WTC11 (cell line): ENCODE data around the gene ADD2.

Source experiments
- ETV6 ChIP-seq: sonication (generic); formaldehyde crosslinking; IDR thresholded peaks from 2 replicates; pipeline ENCODE4 v1.8.1; 2022; ENCODE audit warnings: mild to moderate bottlenecking, missing genetic modification reagents
- FOXK1 ChIP-seq: sonication (generic); formaldehyde crosslinking; IDR thresholded peaks from 2 replicates; pipeline ENCODE4 v1.8.0; 2022; ENCODE audit warnings: mild to moderate bottlenecking, moderate library complexity, missing genetic modification reagents
- JAZF1 ChIP-seq: fragments of 250-450 bp; sonication (Bioruptor Pico); IDR thresholded peaks from 2 replicates; pipeline ENCODE4 v1.9.0; 2021; ENCODE audit warnings: moderate library complexity, mild to moderate bottlenecking, inconsistent platforms
- NR3C1 ChIP-seq: sonication (generic); formaldehyde crosslinking; conservative IDR thresholded peaks from 2 replicates; pipeline ENCODE4 v1.8.1; 2023; ENCODE audit warnings: low read depth, mild to moderate bottlenecking, missing genetic modification reagents
- TCF7 ChIP-seq: sonication (generic); formaldehyde crosslinking; IDR thresholded peaks from 2 replicates; pipeline ENCODE4 v1.8.0; 2022; ENCODE audit warnings: mild to moderate bottlenecking, low read depth, missing genetic modification reagents, moderate library complexity
- TEAD4 ChIP-seq: sonication (generic); formaldehyde crosslinking; IDR thresholded peaks from 2 replicates; pipeline ENCODE4 v1.8.0; 2022; ENCODE audit warnings: mild to moderate bottlenecking, missing genetic modification reagents
- TP53 ChIP-seq: sonication (generic); formaldehyde crosslinking; IDR thresholded peaks from 2 replicates; pipeline ENCODE4 v1.8.1; 2023; ENCODE audit warnings: mild to moderate bottlenecking, missing genetic modification reagents
- ZNF317 ChIP-seq: sonication (generic); formaldehyde crosslinking; IDR thresholded peaks from 2 replicates; pipeline ENCODE4 v1.8.1; 2023; ENCODE audit warnings: low read depth, mild to moderate bottlenecking, moderate library complexity, missing genetic modification reagents, borderline replicate concordance
- TF ChIP-seq, protein P1 (sequence below): sonication (generic); formaldehyde crosslinking; conservative IDR thresholded peaks from 2 replicates; pipeline ENCODE4 v1.8.1; 2023; ENCODE audit warnings: mild to moderate bottlenecking, low read depth, missing genetic modification reagents, moderate library complexity
- TF ChIP-seq, protein P2 (sequence below): sonication (generic); formaldehyde crosslinking; IDR thresholded peaks from 2 replicates; pipeline ENCODE4 v1.8.0; 2022; ENCODE audit warnings: mild to moderate bottlenecking, missing genetic modification reagents
- TF ChIP-seq, protein P3 (sequence below): fragments of 200-600 bp; IDR thresholded peaks from 2 replicates; pipeline ENCODE4 v1.8.0; 2022; ENCODE audit warnings: antibody characterized with exemption
- TF ChIP-seq, protein P4 (sequence below): fragments of 250-450 bp; sonication (Bioruptor Pico); IDR thresholded peaks from 2 replicates; pipeline ENCODE4 v1.9.0; 2021; ENCODE audit warnings: mild to moderate bottlenecking, borderline replicate concordance
- TF ChIP-seq, protein P5 (sequence below): sonication (generic); formaldehyde crosslinking; IDR thresholded peaks from 2 replicates; pipeline ENCODE4 v1.8.1; 2022; ENCODE audit warnings: mild to moderate bottlenecking, missing genetic modification reagents, moderate library complexity, borderline replicate concordance

DNA sequence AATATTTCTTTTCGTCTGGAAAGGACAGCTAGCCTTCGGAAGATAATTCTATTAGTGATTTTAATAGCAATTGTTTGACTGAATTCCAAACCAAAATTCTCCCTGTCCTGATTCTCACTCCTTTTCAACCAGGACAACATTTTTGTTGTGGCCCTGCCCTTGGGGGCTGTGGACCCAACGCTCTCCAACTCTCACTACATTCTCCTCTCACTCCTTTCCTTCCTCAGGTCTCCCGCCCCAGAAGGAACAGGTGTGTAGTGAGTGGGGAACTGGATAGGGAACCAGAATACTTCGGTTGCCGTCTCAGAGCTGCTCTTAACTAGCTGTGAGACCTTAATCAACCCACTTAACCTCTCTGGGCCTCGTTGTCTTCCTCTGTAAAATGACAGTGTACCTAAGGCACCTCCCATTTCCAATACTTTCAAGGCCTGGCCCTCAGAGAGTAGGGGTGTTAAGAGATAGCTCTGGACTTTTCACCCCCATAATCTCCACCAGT is 638 bp upstream of the ADD2 start:
- no peak for TF ChIP-seq ZNF317 (CRISPR knock-in tag)
- TF ChIP-seq, protein P1, sequence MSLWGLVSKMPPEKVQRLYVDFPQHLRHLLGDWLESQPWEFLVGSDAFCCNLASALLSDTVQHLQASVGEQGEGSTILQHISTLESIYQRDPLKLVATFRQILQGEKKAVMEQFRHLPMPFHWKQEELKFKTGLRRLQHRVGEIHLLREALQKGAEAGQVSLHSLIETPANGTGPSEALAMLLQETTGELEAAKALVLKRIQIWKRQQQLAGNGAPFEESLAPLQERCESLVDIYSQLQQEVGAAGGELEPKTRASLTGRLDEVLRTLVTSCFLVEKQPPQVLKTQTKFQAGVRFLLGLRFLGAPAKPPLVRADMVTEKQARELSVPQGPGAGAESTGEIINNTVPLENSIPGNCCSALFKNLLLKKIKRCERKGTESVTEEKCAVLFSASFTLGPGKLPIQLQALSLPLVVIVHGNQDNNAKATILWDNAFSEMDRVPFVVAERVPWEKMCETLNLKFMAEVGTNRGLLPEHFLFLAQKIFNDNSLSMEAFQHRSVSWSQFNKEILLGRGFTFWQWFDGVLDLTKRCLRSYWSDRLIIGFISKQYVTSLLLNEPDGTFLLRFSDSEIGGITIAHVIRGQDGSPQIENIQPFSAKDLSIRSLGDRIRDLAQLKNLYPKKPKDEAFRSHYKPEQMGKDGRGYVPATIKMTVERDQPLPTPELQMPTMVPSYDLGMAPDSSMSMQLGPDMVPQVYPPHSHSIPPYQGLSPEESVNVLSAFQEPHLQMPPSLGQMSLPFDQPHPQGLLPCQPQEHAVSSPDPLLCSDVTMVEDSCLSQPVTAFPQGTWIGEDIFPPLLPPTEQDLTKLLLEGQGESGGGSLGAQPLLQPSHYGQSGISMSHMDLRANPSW (CRISPR knock-in tag): no peak
- no peak for TF ChIP-seq TCF7
- TF ChIP-seq, protein P2, sequence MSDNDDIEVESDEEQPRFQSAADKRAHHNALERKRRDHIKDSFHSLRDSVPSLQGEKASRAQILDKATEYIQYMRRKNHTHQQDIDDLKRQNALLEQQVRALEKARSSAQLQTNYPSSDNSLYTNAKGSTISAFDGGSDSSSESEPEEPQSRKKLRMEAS (CRISPR knock-in tag): no peak
- TF ChIP-seq TP53: no peak
- no peak for TF ChIP-seq NR3C1
- TF ChIP-seq TEAD4 (CRISPR knock-in tag): no peak
- TF ChIP-seq, protein P3, sequence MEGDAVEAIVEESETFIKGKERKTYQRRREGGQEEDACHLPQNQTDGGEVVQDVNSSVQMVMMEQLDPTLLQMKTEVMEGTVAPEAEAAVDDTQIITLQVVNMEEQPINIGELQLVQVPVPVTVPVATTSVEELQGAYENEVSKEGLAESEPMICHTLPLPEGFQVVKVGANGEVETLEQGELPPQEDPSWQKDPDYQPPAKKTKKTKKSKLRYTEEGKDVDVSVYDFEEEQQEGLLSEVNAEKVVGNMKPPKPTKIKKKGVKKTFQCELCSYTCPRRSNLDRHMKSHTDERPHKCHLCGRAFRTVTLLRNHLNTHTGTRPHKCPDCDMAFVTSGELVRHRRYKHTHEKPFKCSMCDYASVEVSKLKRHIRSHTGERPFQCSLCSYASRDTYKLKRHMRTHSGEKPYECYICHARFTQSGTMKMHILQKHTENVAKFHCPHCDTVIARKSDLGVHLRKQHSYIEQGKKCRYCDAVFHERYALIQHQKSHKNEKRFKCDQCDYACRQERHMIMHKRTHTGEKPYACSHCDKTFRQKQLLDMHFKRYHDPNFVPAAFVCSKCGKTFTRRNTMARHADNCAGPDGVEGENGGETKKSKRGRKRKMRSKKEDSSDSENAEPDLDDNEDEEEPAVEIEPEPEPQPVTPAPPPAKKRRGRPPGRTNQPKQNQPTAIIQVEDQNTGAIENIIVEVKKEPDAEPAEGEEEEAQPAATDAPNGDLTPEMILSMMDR: no peak
- TF ChIP-seq, protein P4, sequence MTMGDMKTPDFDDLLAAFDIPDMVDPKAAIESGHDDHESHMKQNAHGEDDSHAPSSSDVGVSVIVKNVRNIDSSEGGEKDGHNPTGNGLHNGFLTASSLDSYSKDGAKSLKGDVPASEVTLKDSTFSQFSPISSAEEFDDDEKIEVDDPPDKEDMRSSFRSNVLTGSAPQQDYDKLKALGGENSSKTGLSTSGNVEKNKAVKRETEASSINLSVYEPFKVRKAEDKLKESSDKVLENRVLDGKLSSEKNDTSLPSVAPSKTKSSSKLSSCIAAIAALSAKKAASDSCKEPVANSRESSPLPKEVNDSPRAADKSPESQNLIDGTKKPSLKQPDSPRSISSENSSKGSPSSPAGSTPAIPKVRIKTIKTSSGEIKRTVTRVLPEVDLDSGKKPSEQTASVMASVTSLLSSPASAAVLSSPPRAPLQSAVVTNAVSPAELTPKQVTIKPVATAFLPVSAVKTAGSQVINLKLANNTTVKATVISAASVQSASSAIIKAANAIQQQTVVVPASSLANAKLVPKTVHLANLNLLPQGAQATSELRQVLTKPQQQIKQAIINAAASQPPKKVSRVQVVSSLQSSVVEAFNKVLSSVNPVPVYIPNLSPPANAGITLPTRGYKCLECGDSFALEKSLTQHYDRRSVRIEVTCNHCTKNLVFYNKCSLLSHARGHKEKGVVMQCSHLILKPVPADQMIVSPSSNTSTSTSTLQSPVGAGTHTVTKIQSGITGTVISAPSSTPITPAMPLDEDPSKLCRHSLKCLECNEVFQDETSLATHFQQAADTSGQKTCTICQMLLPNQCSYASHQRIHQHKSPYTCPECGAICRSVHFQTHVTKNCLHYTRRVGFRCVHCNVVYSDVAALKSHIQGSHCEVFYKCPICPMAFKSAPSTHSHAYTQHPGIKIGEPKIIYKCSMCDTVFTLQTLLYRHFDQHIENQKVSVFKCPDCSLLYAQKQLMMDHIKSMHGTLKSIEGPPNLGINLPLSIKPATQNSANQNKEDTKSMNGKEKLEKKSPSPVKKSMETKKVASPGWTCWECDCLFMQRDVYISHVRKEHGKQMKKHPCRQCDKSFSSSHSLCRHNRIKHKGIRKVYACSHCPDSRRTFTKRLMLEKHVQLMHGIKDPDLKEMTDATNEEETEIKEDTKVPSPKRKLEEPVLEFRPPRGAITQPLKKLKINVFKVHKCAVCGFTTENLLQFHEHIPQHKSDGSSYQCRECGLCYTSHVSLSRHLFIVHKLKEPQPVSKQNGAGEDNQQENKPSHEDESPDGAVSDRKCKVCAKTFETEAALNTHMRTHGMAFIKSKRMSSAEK (CRISPR knock-in tag): no peak
- TF ChIP-seq, protein P5, sequence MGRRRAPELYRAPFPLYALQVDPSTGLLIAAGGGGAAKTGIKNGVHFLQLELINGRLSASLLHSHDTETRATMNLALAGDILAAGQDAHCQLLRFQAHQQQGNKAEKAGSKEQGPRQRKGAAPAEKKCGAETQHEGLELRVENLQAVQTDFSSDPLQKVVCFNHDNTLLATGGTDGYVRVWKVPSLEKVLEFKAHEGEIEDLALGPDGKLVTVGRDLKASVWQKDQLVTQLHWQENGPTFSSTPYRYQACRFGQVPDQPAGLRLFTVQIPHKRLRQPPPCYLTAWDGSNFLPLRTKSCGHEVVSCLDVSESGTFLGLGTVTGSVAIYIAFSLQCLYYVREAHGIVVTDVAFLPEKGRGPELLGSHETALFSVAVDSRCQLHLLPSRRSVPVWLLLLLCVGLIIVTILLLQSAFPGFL (CRISPR knock-in tag): no peak
- TF ChIP-seq ETV6 (CRISPR knock-in tag): no peak
- TF ChIP-seq JAZF1: no peak
- no peak for TF ChIP-seq FOXK1 (CRISPR knock-in tag)
